Measurements from ENCODE around the gene NXPE1. TPM values are rescaled to one million over a fixed set of nuclear protein-coding genes. Genes with fewer than 3 reads are reported as not detected.

The NXPE1 gene
- total RNA-seq, 4 donors from 2014 or later = not detected

DNA sequence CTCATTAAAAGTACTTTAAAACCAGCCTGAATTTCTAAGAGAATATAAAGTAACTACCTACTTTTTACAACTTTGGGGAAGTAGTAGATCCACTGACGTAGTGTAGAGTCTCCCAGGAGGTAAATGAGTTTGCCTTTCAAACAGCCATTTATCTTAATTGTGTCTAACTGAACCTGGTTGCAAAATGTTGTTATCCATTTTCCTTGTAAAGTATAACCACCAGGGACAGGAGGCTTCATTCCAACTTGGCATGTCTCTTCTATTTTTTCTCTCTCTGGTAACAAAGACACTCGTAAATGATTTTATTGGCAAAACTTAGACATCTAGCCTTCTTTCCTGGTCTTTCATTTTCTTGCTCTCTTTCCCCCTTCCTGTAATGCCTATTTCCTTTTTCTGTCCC lies 36.9 kb downstream of the NXPE1 start:
- Histone ChIP-seq H3K4me3 (no peak overlapping the region), H3K4me1 (no peaks in the 10 kb centered on the region), H3K27ac (no peak overlapping the region), H3K9me3 (peaks cover 0 to 11% (median 0%) of the 10 kb centered on the region in 3 donors), H3K27me3 (no peaks in the 10 kb centered on the region), H3K36me3 (no peaks in the 10 kb centered on the region)
- peak; percentile 66 for ATAC-seq
- TF ChIP-seq EP300 (IDR thresholded peaks at IDR 0.05) (no peak), POLR2AphosphoS5 (IDR thresholded peaks at IDR 0.05) (no peak), POLR2A (IDR thresholded peaks at IDR 0.05) (no peak)
- TF ChIP-seq, protein P1, sequence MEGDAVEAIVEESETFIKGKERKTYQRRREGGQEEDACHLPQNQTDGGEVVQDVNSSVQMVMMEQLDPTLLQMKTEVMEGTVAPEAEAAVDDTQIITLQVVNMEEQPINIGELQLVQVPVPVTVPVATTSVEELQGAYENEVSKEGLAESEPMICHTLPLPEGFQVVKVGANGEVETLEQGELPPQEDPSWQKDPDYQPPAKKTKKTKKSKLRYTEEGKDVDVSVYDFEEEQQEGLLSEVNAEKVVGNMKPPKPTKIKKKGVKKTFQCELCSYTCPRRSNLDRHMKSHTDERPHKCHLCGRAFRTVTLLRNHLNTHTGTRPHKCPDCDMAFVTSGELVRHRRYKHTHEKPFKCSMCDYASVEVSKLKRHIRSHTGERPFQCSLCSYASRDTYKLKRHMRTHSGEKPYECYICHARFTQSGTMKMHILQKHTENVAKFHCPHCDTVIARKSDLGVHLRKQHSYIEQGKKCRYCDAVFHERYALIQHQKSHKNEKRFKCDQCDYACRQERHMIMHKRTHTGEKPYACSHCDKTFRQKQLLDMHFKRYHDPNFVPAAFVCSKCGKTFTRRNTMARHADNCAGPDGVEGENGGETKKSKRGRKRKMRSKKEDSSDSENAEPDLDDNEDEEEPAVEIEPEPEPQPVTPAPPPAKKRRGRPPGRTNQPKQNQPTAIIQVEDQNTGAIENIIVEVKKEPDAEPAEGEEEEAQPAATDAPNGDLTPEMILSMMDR (IDR thresholded peaks at IDR 0.05) = no peak
- WGBS, 2 donors (ENCODE audit: low coverage in 1 of 2) = 11 to 26% methylated on average over 2 of the region's 2 CpGs

DNA sequence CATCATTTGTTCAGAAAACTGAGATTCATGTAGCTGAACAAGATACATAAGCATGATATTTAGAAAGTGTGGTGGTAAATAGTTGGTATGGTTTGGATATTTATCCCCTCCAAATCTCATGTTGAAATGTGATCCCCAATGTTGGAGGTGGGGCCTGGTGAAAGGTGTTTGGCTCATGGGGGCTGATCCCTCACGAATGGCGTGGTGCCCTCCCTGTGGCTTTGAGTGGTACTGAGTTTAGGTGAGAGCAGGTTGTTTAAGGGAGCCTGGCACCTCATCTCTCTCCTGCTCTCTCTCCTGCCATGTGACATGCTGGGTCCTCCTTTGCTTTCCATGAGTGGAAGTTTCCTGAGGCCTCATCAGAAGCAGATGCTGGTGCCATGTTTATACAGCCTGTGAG lies 48.1 kb downstream of the NXPE1 start:
- no peaks in the 10 kb centered on the region for H3K27me3 ChIP-seq
- no peak overlapping the region for H3K27ac ChIP-seq
- no peak for ATAC-seq
- H3K36me3 ChIP-seq = no peaks in the 10 kb centered on the region
- TF ChIP-seq POLR2AphosphoS5 (IDR thresholded peaks at IDR 0.05) = no peak
- TF ChIP-seq EP300 (IDR thresholded peaks at IDR 0.05) = no peak
- TF ChIP-seq, protein P1 (IDR thresholded peaks at IDR 0.05) = no peak
- no peak for TF ChIP-seq POLR2A (IDR thresholded peaks at IDR 0.05)
- H3K4me1 ChIP-seq = no peaks in the 10 kb centered on the region
- peaks cover 0 to 21% (median 0%) of the 10 kb centered on the region in 3 donors for H3K9me3 ChIP-seq
- 82 to 86% methylated on average over 2 of the region's 2 CpGs for WGBS, 2 donors (ENCODE audit: low coverage in 1 of 2)
- no peak overlapping the region for H3K4me3 ChIP-seq

DNA sequence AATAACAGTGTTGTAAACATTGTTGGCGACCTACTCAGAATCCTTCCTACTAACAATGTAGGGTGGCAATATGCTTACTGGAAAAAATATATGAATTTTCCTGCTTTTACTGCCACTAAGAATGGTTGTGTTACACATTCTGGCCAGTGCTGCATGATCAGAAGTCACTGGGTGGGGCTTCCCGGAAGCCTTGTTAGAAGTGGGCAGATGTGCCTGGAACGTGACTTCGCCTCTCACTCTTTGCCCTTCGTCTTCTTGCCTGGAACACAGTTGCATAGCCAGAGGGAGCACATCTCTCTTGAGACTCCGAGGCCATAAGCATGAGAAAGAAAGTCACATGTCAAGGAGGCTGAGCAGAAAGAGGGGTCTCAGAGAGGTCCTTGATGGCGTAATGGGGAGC lies 48.6 kb downstream of the NXPE1 start:
- no peak for ATAC-seq
- 87 to 89% methylated on average over 7 of the region's 7 CpGs for WGBS, 2 donors (ENCODE audit: low coverage in 1 of 2)
- Histone ChIP-seq H3K4me3 (no peak overlapping the region), H3K27me3 (no peaks in the 10 kb centered on the region), H3K36me3 (no peaks in the 10 kb centered on the region), H3K9me3 (peaks cover 0 to 21% (median 0%) of the 10 kb centered on the region in 3 donors), H3K27ac (no peak overlapping the region), H3K4me1 (no peaks in the 10 kb centered on the region)
- TF ChIP-seq POLR2AphosphoS5 (IDR thresholded peaks at IDR 0.05) (no peak), POLR2A (IDR thresholded peaks at IDR 0.05) (no peak)
- TF ChIP-seq, protein P1 (IDR thresholded peaks at IDR 0.05) = no peak

DNA sequence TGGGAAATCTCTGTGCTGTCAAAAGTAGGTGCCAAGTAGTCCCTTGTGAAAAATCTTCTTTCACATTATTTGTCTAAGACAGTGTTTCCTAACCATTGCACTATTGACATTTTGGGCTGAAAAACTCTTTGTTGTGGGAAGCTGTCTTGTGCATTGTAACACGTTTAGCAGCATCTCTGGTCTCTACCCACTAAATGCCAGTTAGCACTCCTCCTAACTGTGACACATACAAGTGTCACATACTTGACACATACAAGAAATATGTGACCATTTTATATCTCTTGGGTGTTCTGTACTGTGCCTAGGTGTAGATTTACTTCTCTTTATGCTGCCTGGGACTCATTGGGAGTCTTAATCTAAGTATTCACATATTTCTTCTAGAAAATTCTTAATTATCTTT lies 57.8 kb downstream of the NXPE1 start:
- Histone ChIP-seq H3K4me3 (no peak overlapping the region), H3K4me1 (no peaks in the 10 kb centered on the region), H3K27me3 (no peaks in the 10 kb centered on the region), H3K27ac (no peak overlapping the region), H3K36me3 (no peaks in the 10 kb centered on the region), H3K9me3 (peaks cover 0 to 7% (median 0%) of the 10 kb centered on the region in 3 donors)
- no peak for ATAC-seq
- WGBS, 2 donors (ENCODE audit: low coverage in 1 of 2) = 57 to 67% methylated on average over 1 of the region's 1 CpG
- TF ChIP-seq POLR2A (IDR thresholded peaks at IDR 0.05) (no peak), POLR2AphosphoS5 (IDR thresholded peaks at IDR 0.05) (no peak), EP300 (IDR thresholded peaks at IDR 0.05) (no peak)
- TF ChIP-seq, protein P1 (IDR thresholded peaks at IDR 0.05) = no peak

DNA sequence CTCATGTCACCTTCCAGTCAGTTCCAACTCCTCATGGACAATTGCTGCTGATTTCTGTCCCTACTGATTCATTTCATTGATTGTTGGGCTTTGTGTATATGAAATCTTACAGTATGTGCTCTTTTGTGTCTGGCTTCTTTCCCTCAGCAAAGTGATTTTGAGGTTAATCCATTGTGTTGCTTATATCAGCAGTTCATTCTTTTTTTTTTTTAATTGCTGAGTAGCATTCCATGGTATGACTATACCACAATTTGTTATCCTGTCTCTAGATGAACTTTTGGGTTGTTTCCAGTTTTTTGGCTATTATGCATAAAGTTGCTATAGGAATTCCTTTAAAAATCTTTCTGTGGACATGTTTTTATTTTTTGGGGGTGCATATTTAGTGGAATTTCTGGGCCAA lies 59.9 kb downstream of the NXPE1 start:
- no peak for ATAC-seq
- no peaks in the 10 kb centered on the region for H3K9me3 ChIP-seq
- H3K4me1 ChIP-seq = no peaks in the 10 kb centered on the region
- H3K4me3 ChIP-seq = no peak overlapping the region
- TF ChIP-seq, protein P1 (IDR thresholded peaks at IDR 0.05) = no peak
- TF ChIP-seq POLR2AphosphoS5 (IDR thresholded peaks at IDR 0.05) = no peak
- no peak for TF ChIP-seq EP300 (IDR thresholded peaks at IDR 0.05)
- no peak for TF ChIP-seq POLR2A (IDR thresholded peaks at IDR 0.05)
- H3K27me3 ChIP-seq = no peaks in the 10 kb centered on the region
- H3K36me3 ChIP-seq = no peaks in the 10 kb centered on the region
- H3K27ac ChIP-seq = no peak overlapping the region
